Stimulated activated naive CD8-positive, alpha-beta T cell treated with anti-CD3 and anti-CD28 coated beads, Interleukin-15, Interleukin-2, amounts not matched to agents 100 ng/mL and 50 ng/mL, for 24 hours (primary cell): ENCODE results near the gene TPPP3.
A peak's percentile ranks its signal among the peaks of the same experiment; 100 is the strongest.
"Not testable (repeated sequence)": the region's sequence is repeated elsewhere in the genome, so short reads cannot be mapped to it uniquely, and the experiment has no call there.

Experiments
- H3K27ac Mint-ChIP-seq: one replicate; pipeline ENCODE4 v1.8.0; 2021; ENCODE audit warnings: mild to moderate bottlenecking, mixed read lengths
- H3K27me3 Mint-ChIP-seq: one replicate; pipeline ENCODE4 v1.8.0; 2021; ENCODE audit warnings: mixed read lengths
- H3K36me3 Mint-ChIP-seq: one replicate; pipeline ENCODE4 v1.8.0; 2021; ENCODE audit warnings: low read depth, mixed read lengths
- H3K4me1 Mint-ChIP-seq: one replicate; pipeline ENCODE4 v1.8.0; 2021; ENCODE audit warnings: low read depth, mixed read lengths
- H3K4me3 Mint-ChIP-seq: one replicate; pipeline ENCODE4 v1.8.0; 2021; ENCODE audit warnings: mild to moderate bottlenecking, mixed read lengths
- H3K9me3 Mint-ChIP-seq: one replicate; pipeline ENCODE4 v1.8.0; 2021; ENCODE audit warnings: mixed read lengths

TPPP3 gene

DNA sequence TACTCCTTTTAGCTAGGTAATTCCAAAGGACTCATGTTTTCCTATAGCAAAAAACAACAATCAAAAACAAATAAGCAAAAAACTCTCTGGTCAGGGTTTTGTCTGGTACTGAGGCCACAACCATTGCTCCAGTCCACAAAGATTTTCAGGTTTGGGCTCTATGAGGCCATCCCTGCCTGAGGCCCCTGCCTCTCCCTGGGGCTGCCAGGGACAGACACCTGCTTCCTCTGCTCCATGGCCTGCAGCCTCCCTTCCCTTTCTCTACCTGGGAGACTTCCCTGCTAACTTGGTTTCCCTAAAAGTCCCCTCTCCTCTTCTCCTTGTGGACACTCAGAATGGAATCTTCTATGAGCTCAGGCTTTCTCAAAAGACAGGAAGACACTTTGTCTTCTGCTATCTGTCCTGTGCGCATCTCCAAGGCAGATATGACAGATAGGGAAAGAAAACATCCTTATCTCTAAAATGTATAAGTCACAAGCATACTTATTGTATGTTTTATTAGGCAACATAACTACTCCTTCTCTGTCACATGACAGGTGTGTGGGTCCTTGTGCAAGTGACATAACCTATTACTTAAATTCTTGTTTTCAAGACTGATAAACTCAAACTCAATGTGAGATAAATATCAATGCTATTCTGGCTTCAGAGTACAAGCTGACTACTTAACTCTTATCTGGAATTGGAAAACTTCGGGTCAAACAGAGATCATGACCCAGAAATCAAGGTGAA is 24.2 kb upstream of the TPPP3 start:
- Mint-ChIP-seq H3K27me3 (peaks cover 25% of the 10 kb centered on the region), H3K4me3 (peak overlapping the region; percentile 80), H3K4me1 (peaks cover 9% of the 10 kb centered on the region), H3K9me3 (no peaks in the 10 kb centered on the region), H3K27ac (no peak overlapping the region), H3K36me3 (no peaks in the 10 kb centered on the region)

DNA sequence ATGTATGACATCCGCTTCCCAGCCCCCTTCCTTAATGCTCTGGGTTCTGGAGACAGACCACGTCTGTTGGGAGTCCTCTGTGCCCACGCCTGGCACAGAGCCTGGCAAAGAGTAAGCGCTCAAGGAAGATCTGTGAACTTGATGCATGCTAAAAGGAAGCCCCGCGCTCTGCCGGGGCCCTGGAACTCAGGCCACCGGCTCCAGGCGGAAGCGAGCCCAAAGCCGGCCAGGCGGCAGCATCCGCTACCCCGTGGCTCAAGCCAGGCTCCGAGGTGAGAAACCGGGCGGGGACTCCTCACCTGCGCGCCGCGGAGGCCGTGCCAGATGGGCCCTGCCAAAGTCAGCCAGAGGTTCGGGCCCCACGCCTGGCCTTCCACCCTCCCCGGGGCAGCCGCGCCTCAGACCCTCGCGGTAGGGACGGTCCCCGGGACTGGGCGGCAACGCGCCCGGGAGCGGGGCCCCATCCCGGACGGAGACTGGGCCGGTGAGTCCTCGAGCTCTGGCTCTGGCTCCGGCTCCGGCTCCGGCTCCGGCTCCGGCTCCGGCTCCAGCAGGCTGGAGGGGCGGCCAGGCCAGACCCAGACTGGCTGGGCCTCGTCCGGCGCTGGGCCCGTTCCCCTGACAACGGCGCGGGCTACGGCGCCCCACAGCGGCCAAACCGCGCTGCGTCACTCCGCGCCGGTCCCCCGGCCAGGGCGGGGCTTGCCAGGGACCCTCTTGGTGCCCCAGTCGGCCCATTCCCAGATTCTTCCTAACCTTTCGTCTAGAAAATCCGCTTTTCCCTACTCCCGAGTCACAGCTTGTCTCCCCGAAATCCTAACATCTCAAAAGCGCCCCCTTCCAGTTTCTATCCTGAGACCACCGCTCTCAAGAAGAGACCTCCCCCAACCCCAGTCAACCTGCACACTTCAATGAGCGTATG is 22.8 kb upstream of the TPPP3 start, which contains the start of gene ZDHHC1:
TSS of gene ZDHHC1 (minus strand) at position 606 of the 922 bp plus-strand sequence. CDS start 8,702 bp downstream, outside the sequence.
- peak within 1 kb of the TSS; percentile 80 for H3K4me3 Mint-ChIP-seq
- H3K4me1 Mint-ChIP-seq, result peaks cover 9% of the 10 kb centered on the region
- H3K36me3 Mint-ChIP-seq, result no peaks in the 10 kb centered on the region
- H3K9me3 Mint-ChIP-seq, result no peaks in the 10 kb centered on the region
- H3K27ac Mint-ChIP-seq, result peak within 1 kb of the TSS; percentile 77
- peaks cover 25% of the 10 kb centered on the region for H3K27me3 Mint-ChIP-seq

DNA sequence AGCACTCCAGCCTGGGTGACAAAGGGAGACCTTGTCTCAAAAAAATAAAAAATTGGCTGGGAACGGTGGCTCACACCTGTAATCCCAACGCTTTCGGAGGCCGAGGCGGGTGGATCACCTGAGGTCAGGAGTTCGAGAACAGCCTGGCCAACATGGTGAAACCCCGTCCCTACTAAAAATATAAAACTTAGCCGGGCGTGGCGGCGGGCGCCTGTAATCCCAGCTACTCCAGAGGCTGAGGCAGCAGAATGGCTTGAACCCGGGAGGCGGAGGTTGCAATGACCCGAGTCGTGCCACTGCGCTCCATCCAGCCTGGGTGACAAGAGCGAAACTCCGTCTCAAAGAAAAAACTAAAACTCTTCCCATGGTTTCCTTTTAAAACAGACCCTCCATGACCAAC is 22.1 kb upstream of the TPPP3 start:
- H3K9me3 Mint-ChIP-seq, result not testable (repeated sequence)

DNA sequence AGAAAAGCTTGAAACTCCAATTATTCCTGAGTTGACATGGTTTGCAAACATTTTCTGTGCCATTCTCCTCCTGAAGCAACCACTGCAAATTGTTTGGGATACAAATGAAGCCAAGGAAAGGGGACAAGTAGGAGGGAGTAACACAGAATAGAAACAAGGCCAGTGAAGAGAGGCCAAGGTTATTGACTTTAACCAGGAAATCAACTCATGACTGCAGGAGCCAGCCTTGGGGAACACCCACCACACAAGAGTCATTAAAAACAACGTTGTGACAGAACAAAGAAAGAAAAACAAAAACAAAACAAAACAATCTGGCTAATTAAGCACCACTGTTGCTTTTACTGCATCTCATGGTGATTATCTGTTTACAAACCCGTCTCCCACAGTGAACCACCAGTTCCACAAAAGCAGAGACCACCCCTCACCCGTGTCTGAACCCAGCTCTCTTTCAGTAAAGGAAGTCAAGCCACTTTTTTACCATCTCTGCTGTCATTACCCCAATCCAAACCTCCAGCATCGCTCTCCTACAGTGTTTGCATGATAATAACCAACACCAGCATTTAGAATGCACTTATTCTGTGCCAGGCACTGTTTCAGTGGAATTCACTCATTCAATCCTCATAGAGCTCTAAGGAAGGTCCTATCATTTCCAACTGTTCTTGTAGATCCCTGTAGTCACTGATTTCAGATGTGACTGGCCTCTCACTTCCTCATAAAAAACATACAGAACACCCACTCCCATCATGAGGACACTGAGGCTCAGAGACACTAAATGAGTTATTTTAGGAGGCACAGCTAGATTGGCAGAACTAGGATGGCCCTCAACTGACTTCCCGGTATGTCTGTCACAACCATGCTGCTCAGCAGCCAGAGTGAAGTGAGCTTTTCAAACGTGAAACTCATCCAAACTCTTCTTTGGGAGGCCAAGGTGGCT is 20.9 kb upstream of the TPPP3 start:
- peaks cover 9% of the 10 kb centered on the region for H3K4me1 Mint-ChIP-seq
- no peak overlapping the region for H3K27ac Mint-ChIP-seq
- H3K27me3 Mint-ChIP-seq, result peaks cover 19% of the 10 kb centered on the region
- H3K4me3 Mint-ChIP-seq, result no peak overlapping the region
- no peaks in the 10 kb centered on the region for H3K9me3 Mint-ChIP-seq
- H3K36me3 Mint-ChIP-seq, result no peaks in the 10 kb centered on the region

More for the DNA sequence above, 22.1 kb upstream of the TPPP3 start:
- not testable (repeated sequence) for H3K27ac Mint-ChIP-seq, H3K4me1 Mint-ChIP-seq, H3K36me3 Mint-ChIP-seq
- Mint-ChIP-seq H3K27me3 (peaks cover 25% of the 10 kb centered on the region), H3K4me3 (peak overlapping the region; percentile 70)

DNA sequence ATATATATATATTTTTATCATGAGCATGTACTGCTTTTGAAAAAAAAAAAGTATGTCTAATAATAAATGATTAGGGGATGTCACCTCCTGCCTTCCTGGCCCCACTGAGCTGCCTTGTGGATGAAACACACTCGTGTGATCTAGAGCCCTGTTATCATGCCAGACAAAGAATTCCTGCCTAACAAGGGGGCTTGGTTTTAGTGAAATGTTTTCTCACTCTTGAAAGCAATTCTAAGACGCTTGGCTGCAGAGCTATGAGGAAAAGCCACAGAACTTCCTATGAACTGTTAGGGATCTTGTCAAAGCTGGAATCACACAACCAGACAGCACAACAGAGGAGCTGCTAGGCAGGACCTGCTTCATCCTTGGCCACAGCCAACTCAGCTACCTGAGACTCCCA is 19.0 kb upstream of the TPPP3 start:
- peaks cover 9% of the 10 kb centered on the region for H3K4me1 Mint-ChIP-seq
- no peak overlapping the region for H3K27ac Mint-ChIP-seq
- H3K4me3 Mint-ChIP-seq, result no peak overlapping the region
- no peaks in the 10 kb centered on the region for H3K9me3 Mint-ChIP-seq
- H3K36me3 Mint-ChIP-seq, result no peaks in the 10 kb centered on the region
- peaks cover 15% of the 10 kb centered on the region for H3K27me3 Mint-ChIP-seq

DNA sequence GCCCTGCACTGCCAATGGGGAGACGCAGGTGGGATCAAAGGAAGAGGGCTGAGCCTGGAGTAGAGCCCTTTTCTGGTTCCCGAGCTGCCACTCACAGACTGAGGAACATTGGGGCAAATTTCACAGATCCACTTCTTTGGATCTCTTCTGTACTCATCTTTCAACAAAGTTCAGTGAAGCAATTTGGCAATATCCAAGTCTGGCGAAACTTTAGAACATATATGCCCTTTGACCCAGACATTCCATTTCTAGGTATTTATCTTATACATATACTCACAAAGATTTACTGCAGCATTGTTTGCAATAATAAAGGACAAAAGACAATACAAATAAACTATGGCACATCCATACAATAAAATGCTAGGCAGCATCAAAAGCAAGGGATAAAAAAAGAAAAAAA is 18.0 kb upstream of the TPPP3 start:
- H3K9me3 Mint-ChIP-seq, result no peaks in the 10 kb centered on the region
- peaks cover 4% of the 10 kb centered on the region for H3K4me1 Mint-ChIP-seq
- no peak overlapping the region for H3K4me3 Mint-ChIP-seq
- peaks cover 9% of the 10 kb centered on the region for H3K27me3 Mint-ChIP-seq
- H3K36me3 Mint-ChIP-seq, result no peaks in the 10 kb centered on the region
- H3K27ac Mint-ChIP-seq, result no peak overlapping the region

DNA sequence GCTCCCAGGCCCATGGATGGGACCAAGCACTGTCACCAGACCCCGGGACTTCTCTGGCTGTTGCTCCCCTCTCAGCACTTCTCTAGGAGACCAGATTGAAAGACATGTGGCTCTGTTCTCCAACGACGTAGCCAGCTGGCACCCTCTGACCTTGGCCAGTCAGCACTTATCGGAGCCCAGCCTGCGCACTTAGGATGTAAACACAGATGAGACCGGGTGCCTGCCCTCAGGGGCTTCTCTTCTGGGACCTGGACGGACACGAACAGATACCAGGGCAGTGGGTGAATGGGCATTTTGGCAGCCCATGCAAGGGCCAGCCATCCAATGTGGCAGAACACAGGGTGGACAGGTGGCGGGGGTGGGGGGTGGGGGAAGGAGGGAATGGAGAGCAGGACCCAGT is 16.3 kb upstream of the TPPP3 start:
- Mint-ChIP-seq H3K27ac (no peak overlapping the region), H3K9me3 (no peaks in the 10 kb centered on the region), H3K4me1 (no peaks in the 10 kb centered on the region), H3K4me3 (no peak overlapping the region), H3K27me3 (peaks cover 4% of the 10 kb centered on the region), H3K36me3 (no peaks in the 10 kb centered on the region)

DNA sequence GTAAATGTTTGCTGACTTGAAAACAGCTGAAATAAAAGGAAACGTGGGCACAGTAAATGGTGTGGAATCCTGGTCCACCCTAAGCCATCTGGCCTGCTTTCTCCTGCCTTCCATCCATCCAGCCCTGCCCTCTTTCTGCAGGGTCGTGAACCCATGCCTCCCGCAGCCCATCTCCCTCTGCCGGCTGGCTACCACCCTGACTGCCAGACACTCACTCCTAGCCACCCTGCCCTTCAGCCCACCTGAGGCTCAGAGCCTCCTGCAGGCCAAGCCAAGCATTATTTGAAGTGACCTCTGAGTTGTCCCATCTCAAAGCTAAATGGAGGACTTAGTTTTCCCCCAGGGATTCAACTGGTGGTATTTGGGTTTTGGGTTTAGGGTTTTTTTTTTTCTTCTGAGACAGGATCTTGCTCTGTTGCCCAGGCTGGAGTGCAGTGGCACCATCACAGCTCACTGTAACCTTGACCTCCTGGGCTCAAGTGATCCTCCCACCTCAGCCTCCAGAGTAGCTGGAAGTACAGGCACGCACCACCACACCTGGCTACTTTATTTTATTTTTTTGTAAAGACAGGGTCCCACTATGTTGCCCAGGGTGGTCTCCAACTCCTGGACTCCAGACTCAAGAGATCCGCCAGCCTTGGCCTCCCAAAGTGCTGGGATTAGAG is 14.6 kb upstream of the TPPP3 start:
- no peaks in the 10 kb centered on the region for H3K36me3 Mint-ChIP-seq
- no peaks in the 10 kb centered on the region for H3K9me3 Mint-ChIP-seq
- no peaks in the 10 kb centered on the region for H3K27me3 Mint-ChIP-seq
- no peak overlapping the region for H3K27ac Mint-ChIP-seq
- no peaks in the 10 kb centered on the region for H3K4me1 Mint-ChIP-seq
- H3K4me3 Mint-ChIP-seq, result no peak overlapping the region

DNA sequence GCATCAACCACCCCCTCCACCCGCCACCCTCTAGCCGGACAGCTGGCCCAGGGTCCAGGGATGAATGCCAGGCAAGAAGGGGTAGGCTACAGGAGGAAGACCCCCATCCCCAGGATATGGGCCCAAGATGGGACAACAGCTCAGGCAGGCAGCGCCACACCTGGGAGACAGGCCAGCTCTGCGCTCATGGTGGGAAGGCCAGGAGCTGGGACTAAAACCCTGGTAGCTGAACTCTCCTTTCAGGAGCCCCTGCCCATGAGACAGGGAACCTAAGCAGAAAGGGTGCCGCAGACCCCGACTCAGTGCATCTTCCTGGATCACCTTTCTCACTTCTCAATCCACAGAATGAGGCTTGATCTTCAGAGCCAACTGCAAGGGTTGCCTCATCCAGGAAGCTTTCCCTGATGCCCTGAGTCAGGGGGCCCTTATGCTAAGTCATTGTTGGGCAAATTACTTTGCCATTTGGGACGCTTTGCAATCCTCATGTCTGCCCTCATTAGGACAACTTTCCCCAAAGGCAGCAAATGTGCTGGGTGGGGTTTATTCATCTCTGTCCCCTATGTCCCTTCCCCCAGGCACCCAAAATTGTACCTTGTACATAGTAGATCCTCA is 14.0 kb upstream of the TPPP3 start:
- Mint-ChIP-seq H3K9me3 (no peaks in the 10 kb centered on the region), H3K27me3 (no peaks in the 10 kb centered on the region), H3K27ac (no peak overlapping the region), H3K4me3 (no peak overlapping the region), H3K4me1 (no peaks in the 10 kb centered on the region), H3K36me3 (no peaks in the 10 kb centered on the region)

DNA sequence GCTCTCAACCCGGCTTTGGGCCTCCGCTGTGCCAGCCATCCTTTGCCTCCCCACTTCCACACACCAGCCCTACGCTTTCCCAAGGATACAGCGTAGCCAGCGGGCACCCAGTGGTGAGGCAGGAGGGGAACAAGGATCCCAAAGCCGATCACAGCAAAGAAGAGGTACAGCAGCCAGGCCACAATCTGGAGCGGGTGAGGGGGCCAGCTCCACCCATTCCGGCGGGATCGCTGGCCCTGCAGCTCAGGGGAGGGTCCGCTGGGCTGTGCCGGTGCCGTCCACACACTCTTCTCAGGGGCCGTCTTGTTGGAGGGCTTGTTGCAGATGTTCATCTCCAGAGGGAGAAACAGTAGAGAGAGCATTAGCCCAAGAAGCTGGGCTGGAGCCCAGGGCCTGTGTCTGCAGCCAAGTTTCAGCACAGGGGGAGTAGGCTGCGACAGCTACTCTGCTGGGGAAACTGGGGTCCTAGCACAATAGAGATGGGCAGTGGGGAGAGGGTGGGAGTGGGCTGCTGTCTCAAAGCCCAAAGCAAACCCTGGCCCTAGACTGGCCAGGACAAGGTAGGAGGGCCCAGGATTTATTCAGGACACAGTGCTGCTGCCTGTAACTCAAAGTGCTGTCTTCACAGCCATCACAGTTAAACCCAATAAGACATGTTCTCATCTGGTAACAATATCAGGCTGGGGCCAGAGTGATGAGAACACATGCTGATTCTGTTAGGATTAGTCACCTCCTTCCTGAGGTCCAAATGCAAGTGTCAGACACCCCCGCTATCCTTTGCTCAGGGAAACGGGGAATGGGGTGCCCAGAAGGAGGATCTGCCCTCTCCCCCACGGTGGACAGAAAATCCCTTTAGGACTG is 13.0 kb upstream of the TPPP3 start:
- no peaks in the 10 kb centered on the region for H3K36me3 Mint-ChIP-seq
- no peaks in the 10 kb centered on the region for H3K27me3 Mint-ChIP-seq

DNA sequence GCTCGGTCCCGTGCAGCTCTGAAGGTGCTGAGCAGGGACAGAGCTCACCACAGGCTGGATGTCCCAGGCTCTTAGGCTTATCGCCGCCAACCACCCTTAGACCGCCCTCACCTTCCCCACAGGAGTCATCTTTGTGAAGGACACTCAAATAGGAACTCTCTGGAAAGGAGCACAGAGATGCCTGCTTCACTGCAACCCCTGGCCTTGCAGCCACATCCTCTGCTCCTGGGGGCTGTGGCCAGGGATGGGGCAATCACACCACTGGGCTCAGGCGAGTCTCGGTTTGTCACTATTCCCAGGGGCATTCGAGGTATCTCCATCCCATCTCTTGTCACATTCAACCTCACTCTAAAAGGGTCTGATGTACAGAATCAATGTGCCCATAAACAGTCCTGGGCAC is 12.0 kb upstream of the TPPP3 start:
- Mint-ChIP-seq H3K4me1 (no peaks in the 10 kb centered on the region), H3K36me3 (no peaks in the 10 kb centered on the region), H3K27ac (no peak overlapping the region), H3K9me3 (no peaks in the 10 kb centered on the region), H3K27me3 (no peaks in the 10 kb centered on the region), H3K4me3 (no peak overlapping the region)

More for the DNA sequence above, 13.0 kb upstream of the TPPP3 start:
- Mint-ChIP-seq H3K4me1 (no peaks in the 10 kb centered on the region), H3K27ac (no peak overlapping the region), H3K9me3 (no peaks in the 10 kb centered on the region), H3K4me3 (no peak overlapping the region)

DNA sequence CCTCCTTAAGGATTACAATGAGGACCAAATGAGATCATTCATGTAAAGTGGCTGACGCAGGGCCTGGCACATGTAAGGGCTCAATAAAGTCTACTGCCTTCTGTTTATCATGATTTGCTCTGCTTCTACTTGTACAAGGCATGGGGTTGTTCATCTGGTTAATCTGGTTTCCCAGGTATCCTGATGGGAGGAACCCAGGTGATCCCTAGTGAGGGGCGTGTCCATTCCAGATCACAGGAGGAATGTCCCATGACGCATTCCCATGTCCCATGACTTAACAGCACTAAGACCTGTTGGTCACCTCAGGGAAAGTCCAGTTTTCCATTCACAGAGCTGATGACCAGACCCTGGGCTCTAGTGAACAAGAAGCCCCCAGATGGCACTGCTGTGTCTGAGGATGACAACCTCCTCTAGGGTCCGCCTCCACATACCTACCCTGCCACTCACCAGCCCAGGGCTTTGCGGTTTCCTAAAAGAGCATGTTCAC is 11.5 kb upstream of the TPPP3 start:
- no peaks in the 10 kb centered on the region for H3K4me1 Mint-ChIP-seq
- H3K27me3 Mint-ChIP-seq, result no peaks in the 10 kb centered on the region
- no peaks in the 10 kb centered on the region for H3K9me3 Mint-ChIP-seq
- H3K4me3 Mint-ChIP-seq, result no peak overlapping the region
- no peaks in the 10 kb centered on the region for H3K36me3 Mint-ChIP-seq
- H3K27ac Mint-ChIP-seq, result no peak overlapping the region

DNA sequence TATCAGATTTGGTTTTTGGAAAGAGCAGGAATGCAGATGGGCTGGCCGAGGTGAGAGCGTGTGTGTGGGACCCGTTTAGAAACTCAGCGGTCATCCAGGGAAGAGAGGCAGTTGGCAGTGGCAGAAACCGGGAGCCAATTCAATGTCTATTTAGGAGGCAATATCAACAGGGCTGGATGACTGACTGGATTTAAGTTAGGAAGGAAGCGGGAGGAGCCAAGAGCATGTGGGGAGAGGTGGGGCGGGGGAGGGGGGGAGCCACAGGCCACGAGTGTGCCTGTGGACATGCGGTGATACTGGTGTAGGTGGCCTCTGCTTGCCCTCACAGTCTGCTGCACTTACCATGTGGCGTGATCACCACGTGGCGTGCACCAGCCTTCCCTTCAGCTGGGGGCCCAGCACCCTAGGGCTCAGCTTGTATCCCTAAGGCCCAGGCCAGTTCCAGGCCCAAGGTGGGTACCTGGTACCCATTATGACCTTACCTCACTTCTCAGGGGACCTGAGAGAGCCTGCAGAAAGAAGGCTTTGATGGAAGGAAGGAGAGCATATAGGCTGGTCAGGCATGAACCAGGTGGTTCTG is 10.8 kb upstream of the TPPP3 start:
- Mint-ChIP-seq H3K4me1 (no peaks in the 10 kb centered on the region), H3K27ac (no peak overlapping the region), H3K27me3 (no peaks in the 10 kb centered on the region), H3K4me3 (no peak overlapping the region), H3K36me3 (no peaks in the 10 kb centered on the region), H3K9me3 (no peaks in the 10 kb centered on the region)
